Endothelial cell of umbilical vein (primary cell): ENCODE measurements around the gene TRAF1. TPM values are rescaled to one million over a fixed set of nuclear protein-coding genes. Genes with fewer than 3 reads are reported as not detected.

Experiments used
- BruUV-seq: library from RNA; stranded (reverse); fragments of 400-500 nt; replicated peaks from 2 replicates; lab custom pipeline; 2021; lab: Mats Ljungman, UMichigan
- CTCF ChIA-PET: fragments of 300-600, 350-600 bp; sonication (Branson Sonifier 250); formaldehyde crosslinking; loops from one replicate; lab custom pipeline; 2021; ENCODE audit warnings: antibody characterized with exemption, inconsistent platforms; lab: Charles Lee
- POLR2A ChIA-PET: fragments of 300-600, 350-600 bp; sonication (Branson Sonifier 250); formaldehyde crosslinking; loops from one replicate; lab custom pipeline; 2021; ENCODE audit warnings: antibody characterized with exemption, inconsistent platforms; lab: Charles Lee
- DNase-seq: peaks from one replicate; pipeline ENCODE4 v3.0.0-alpha.2; 2011; ENCODE audit warnings: low read depth, low spot score
- FAIRE-seq: peaks from 2 replicates; lab custom pipeline; 2011; peaks lifted over from hg19 to GRCh38; lab: Jason Lieb, UNC
- H2AFZ ChIP-seq: 2 replicates; pipeline ENCODE4 v1.6.0; 2012; ENCODE audit warnings: low read depth, low read length, control low read depth, inconsistent platforms
- H3K27ac ChIP-seq: 2 replicates; pipeline ENCODE4 v1.5.1; 2011; ENCODE audit warnings: low read depth, mild to moderate bottlenecking, control low read depth, low read length, moderate library complexity; ENCODE audit not compliant: insufficient read depth
- H3K27me3 ChIP-seq, 2 experiments: 2 replicates each; pipeline versions ENCODE4 v1.6.0 to v1.6.1; 2011; ENCODE audit warnings: low read length in 2 of 2, mixed read lengths in 1 of 2; ENCODE audit not compliant: control insufficient read depth in 2 of 2, insufficient read depth in 2 of 2
- H3K36me3 ChIP-seq, 2 experiments: 2 replicates in 1 of 2; 3 replicates in 1 of 2; pipeline ENCODE4 v1.5.1; 2011; ENCODE audit warnings: low read length in 2 of 2, mild to moderate bottlenecking in 1 of 2, moderate library complexity in 1 of 2; ENCODE audit not compliant: control insufficient read depth in 2 of 2, insufficient read depth in 2 of 2; ENCODE audit errors: extremely low read depth in 1 of 2
- H3K4me1 ChIP-seq: 3 replicates; pipeline ENCODE4 v1.5.1; 2011; ENCODE audit warnings: mild to moderate bottlenecking, low read length; ENCODE audit not compliant: control insufficient read depth, insufficient read depth; ENCODE audit errors: extremely low read depth
- H3K4me2 ChIP-seq: 2 replicates; pipeline ENCODE4 v1.6.1; 2011; ENCODE audit warnings: low read length, control low read depth, mixed read lengths; ENCODE audit not compliant: insufficient read depth
- H3K4me3 ChIP-seq, 3 experiments: fragments of 200-600 bp in 1 of 3; sonication (generic), shearing (Covaris generic) in 1 of 3; replicated peaks in 1 of 3; 2 replicates each; pipeline ENCODE4 v1.5.1; 2011 to 2016; ENCODE audit warnings: control low read depth in 3 of 3, low read length in 3 of 3, mild to moderate bottlenecking in 2 of 3, inconsistent platforms in 1 of 3, low read depth in 1 of 3, moderate library complexity in 1 of 3; ENCODE audit not compliant: insufficient read depth in 1 of 3
- H3K79me2 ChIP-seq: 2 replicates; pipeline ENCODE4 v1.6.0; 2012; ENCODE audit warnings: low read length, inconsistent platforms; ENCODE audit not compliant: control insufficient read depth, insufficient read depth
- H3K9ac ChIP-seq: replicated peaks from 2 replicates; pipeline ENCODE3; 2011; ENCODE audit warnings: low read length, control low read depth; ENCODE audit not compliant: insufficient read depth; ENCODE audit errors: extremely low read depth
- H3K9me1 ChIP-seq: replicated peaks from 3 replicates; pipeline ENCODE4 v1.6.0; 2011; ENCODE audit warnings: mild to moderate bottlenecking, low read length; ENCODE audit not compliant: control insufficient read depth, insufficient read depth; ENCODE audit errors: extremely low read depth
- H3K9me3 ChIP-seq: replicated peaks from 2 replicates; pipeline ENCODE4 v1.5.1; 2012; ENCODE audit warnings: low read length, inconsistent platforms; ENCODE audit not compliant: control insufficient read depth, insufficient read depth
- H4K20me1 ChIP-seq: replicated peaks from 2 replicates; pipeline ENCODE3; 2011; ENCODE audit warnings: mild to moderate bottlenecking, low read length; ENCODE audit not compliant: control insufficient read depth, insufficient read depth; ENCODE audit errors: extremely low read depth
- CTCF ChIP-seq, 2 donors: IDR thresholded peaks; 1 replicate in 1 of 2; 2 replicates in 1 of 2; pipeline ENCODE4 v1.5.1; 2011; ENCODE audit warnings: low read length in 2 of 2, mild to moderate bottlenecking in 2 of 2, moderate library complexity in 2 of 2, control low read depth in 1 of 2, inconsistent platforms in 1 of 2, low read depth in 1 of 2; ENCODE audit not compliant: insufficient read depth in 1 of 2; ENCODE audit errors: extremely low read depth in 1 of 2
- EZH2 ChIP-seq: IDR thresholded peaks from 2 replicates; pipeline ENCODE4 v1.6.1; 2012; ENCODE audit warnings: borderline replicate concordance, low read depth, mild to moderate bottlenecking, moderate library complexity, low read length, inconsistent platforms; ENCODE audit not compliant: severe bottlenecking
- FOS ChIP-seq: IDR thresholded peaks from 2 replicates; pipeline ENCODE4 v1.6.1; 2011; ENCODE audit warnings: mild to moderate bottlenecking, low read length, moderate library complexity, borderline replicate concordance; ENCODE audit not compliant: insufficient read depth
- GATA2 ChIP-seq: IDR thresholded peaks from 2 replicates; pipeline ENCODE4 v1.7.0; 2011; ENCODE audit warnings: low read depth, mild to moderate bottlenecking, moderate library complexity, mixed read lengths, low read length; ENCODE audit not compliant: insufficient read length, insufficient read depth
- JUN ChIP-seq: IDR thresholded peaks from 2 replicates; pipeline ENCODE4 v1.6.1; 2011; ENCODE audit warnings: borderline replicate concordance, low read depth; ENCODE audit not compliant: insufficient read length, insufficient read depth
- MAX ChIP-seq: IDR thresholded peaks from 2 replicates; pipeline ENCODE4 v1.6.1; 2011; ENCODE audit not compliant: insufficient read depth, insufficient read length
- MYC ChIP-seq: IDR thresholded peaks from one replicate; pipeline ENCODE4 v1.6.1; 2011; ENCODE audit warnings: mild to moderate bottlenecking, low read depth, low read length
- POLR2A ChIP-seq: IDR thresholded peaks from 2 replicates; pipeline ENCODE4 v1.6.1; 2012; ENCODE audit warnings: low read depth, mild to moderate bottlenecking, control low read depth, low read length
- POLR2AphosphoS5 ChIP-seq: IDR thresholded peaks from 2 replicates; pipeline ENCODE4 v1.6.1; 2012; ENCODE audit warnings: low read depth, mild to moderate bottlenecking, control low read depth, low read length, moderate library complexity; ENCODE audit not compliant: insufficient read depth
- dilution Hi-C: fragments of 300-500 bp; cut with MboI; formaldehyde crosslinking; loops from one replicate; pipeline ENCODE4 v1.15.0; 2019; ENCODE audit warnings: low sequenced_read_pairs; ENCODE audit not compliant: extremely low pct_ligation_motif_present
- intact Hi-C: fragments of 100-400 bp; cut with micrococcal nuclease; formaldehyde crosslinking; loops from one replicate; pipeline ENCODE4 v1.10.0; 2022
- polyA plus RNA-seq, 4 experiments: library from polyadenylated mRNA; depleted of rRNA in 3 of 4; stranded (reverse) in 3 of 4; unstranded in 1 of 4; fragments of >200 nt; gene quantifications; 2 replicates each; pipeline versions ENCODE4 v1.2.1 to v1.2.3, GENCODE V29; 2011 to 2012; ENCODE audit warnings: missing spikeins in 1 of 4
- total RNA-seq: library from RNA; stranded (reverse); gene quantifications from 2 replicates; pipeline ENCODE4 v1.2.3, GENCODE V29; 2021

Gene TRAF1
- total and polyA plus RNA-seq, 2 donors (not counting 3 experiments of a cell fraction or from before 2014, with no cell fraction given) = 2.0 to 2.6 TPM

GRCh38 chr9:120874226-120875194 lies 52.1 kb downstream of the TRAF1 start:
- Histone ChIP-seq H3K27me3 (no peaks in the 10 kb centered on the region), H3K9me1 (no peaks in the 10 kb centered on the region), H3K27ac (no peak overlapping the region), H3K79me2 (peaks cover 20% of the 10 kb centered on the region), H3K36me3 (peaks cover 6 to 10% of the 10 kb centered on the region in 2 experiments), H3K4me1 (peaks cover 34% of the 10 kb centered on the region), H3K9ac (no peak overlapping the region), H3K9me3 (no peaks in the 10 kb centered on the region), H3K4me3 (no peak overlapping the region), H3K4me2 (peak overlapping the region; percentile 36), H4K20me1 (no peaks in the 10 kb centered on the region), H2AFZ (no peak overlapping the region)
- BruUV-seq = TSS peak; percentile 2
- no peak for DNase-seq
- TF ChIP-seq FOS = no peak
- TF ChIP-seq GATA2 = no peak
- POLR2A ChIA-PET = no interaction called here
- CTCF ChIA-PET = no interaction called here
- dilution Hi-C loops = no loop called here
- intact Hi-C loops = loop anchor here (5.0 kb wide), 1 partner anchor 108 kb away; no protein-coding TSS in a partner anchor
- no peak for FAIRE-seq

GRCh38 chr9:120873512-120873911 lies 53.1 kb downstream of the TRAF1 start:
- CTCF ChIA-PET = interaction anchor here (0.8 to 1.5 kb wide), 5 partner anchors 21 to 108 kb away, joined by 3 to 4 read pairs (median 3); no protein-coding TSS in a partner anchor
- no peaks in the 10 kb centered on the region for H3K9me3 ChIP-seq
- no peak overlapping the region for H3K27ac ChIP-seq
- H3K27me3 ChIP-seq = no peaks in the 10 kb centered on the region
- no peak overlapping the region for H3K9ac ChIP-seq
- no TSS peak for BruUV-seq
- intact Hi-C loops (no loop called here), dilution Hi-C loops (no loop called here)
- H3K4me3 ChIP-seq = no peak overlapping the region
- POLR2A ChIA-PET = no interaction called here
- no peak overlapping the region for H2AFZ ChIP-seq
- peaks cover 20% of the 10 kb centered on the region for H3K79me2 ChIP-seq
- peaks cover 6 to 10% of the 10 kb centered on the region in 2 experiments for H3K36me3 ChIP-seq
- H3K9me1 ChIP-seq = no peaks in the 10 kb centered on the region
- TF ChIP-seq GATA2 = no peak
- no peak for TF ChIP-seq JUN
- no peak for TF ChIP-seq POLR2AphosphoS5
- TF ChIP-seq CTCF (IDR thresholded peaks at IDR 0.05; ENCODE audit: extremely low read depth in 1 of 2, insufficient read depth in 1 of 2, low read depth in 1 of 2, low read length in 2 of 2) = no peak
- TF ChIP-seq POLR2A = no peak
- no peak for TF ChIP-seq MAX
- no peak for TF ChIP-seq FOS
- TF ChIP-seq EZH2 = no peak
- no peak for TF ChIP-seq MYC
- peak; percentile 31 for FAIRE-seq
- H3K4me1 ChIP-seq = peaks cover 39% of the 10 kb centered on the region
- DNase-seq = no peak
- no peak overlapping the region for H3K4me2 ChIP-seq
- H4K20me1 ChIP-seq = no peaks in the 10 kb centered on the region
